DMS79 (cell line): ENCODE measurements around the gene TOR1AIP2.

Experiments used
- DNase-seq: peaks from one replicate; lab custom pipeline; 2025; lab: John Stamatoyannopoulos, UW

TOR1AIP2 gene

GRCh38 chr1:179877586-179878265 lies at the start of gene TOR1AIP2:
Gene TOR1AIP2 (minus strand): TSS chr1:179877803. CDS start chr1:179852665, 25,138 bp downstream.
- DNase-seq = peak; percentile 72

- DNase-seq = no peak
These were observed 49.2 kb upstream of the TOR1AIP2 start for GRCh38 chr1:179926850-179927205.

- DNase-seq = no peak
These were observed 48.6 kb upstream of the TOR1AIP2 start for GRCh38 chr1:179925922-179926849.

GRCh38 chr1:179925302-179925701 lies 47.7 kb upstream of the TOR1AIP2 start:
- no peak for DNase-seq

DNA sequence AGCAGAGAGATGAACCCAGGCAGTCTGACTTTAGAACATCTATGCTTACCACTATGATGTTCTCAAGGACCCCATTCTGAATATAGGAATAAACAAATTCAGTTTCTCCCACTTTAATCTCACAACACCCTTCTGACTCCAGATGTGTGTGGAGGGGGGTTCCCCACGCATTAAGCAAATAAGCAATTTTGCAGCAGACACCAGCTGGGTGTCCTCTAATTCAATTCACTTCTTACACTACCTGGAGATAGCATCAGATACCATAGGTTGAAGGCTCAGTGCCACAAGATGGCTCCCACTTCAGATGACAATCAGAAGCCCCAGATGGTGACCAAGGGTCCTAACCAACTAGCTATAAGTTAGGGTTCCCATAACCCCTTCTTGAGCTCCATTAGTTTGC lies 46.7 kb upstream of the TOR1AIP2 start:
- no peak for DNase-seq

- DNase-seq = no peak
These were observed 45.4 kb upstream of the TOR1AIP2 start for GRCh38 chr1:179923029-179923428.

GRCh38 chr1:179921981-179922872 lies 44.6 kb upstream of the TOR1AIP2 start:
- no peak for DNase-seq

DNA sequence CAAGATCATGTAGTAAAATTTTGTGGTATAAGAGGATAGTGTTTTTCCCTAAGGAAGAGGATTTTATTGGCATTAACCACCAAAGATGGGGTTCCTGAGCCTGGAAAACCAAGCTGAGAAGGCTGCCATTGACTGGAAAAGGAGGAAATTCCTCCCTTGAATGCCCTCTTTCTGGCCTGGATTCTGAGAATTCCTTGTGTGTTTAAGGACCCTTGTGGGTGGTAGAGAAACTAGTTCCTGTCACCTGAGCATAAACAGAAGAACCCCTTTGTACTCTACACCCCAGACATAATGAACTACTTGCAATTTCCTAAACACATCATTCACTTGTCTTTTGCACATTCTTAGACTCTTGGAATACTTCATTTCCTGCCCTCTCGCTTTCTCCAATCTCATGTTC lies 43.9 kb upstream of the TOR1AIP2 start:
- DNase-seq = no peak

- DNase-seq = no peak
These were observed 40.2 kb upstream of the TOR1AIP2 start for GRCh38 chr1:179917601-179918429.

- no peak for DNase-seq
These were observed 34.2 kb upstream of the TOR1AIP2 start for GRCh38 chr1:179911812-179912211.

GRCh38 chr1:179910934-179911333 lies 33.3 kb upstream of the TOR1AIP2 start:
- no peak for DNase-seq

DNA sequence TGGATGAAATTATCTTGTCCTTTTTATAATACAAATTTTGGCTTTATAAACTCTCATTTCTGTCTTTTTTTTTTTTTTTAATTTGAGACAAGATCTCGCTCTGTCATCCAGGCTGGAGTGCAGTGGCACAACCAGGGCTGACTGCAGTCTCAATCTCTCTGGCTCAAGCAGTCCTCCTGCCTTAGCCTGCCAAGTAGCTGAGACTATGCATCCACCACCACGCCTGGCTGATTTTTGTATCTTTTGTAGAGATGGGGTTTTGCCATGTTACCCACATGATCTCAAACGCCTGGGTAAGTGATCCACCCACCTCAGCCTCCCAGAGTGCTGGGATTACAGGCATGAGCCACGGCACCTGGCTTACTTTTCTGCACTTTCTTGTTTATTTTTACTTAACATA lies 12.0 kb upstream of the TOR1AIP2 start:
- no peak for DNase-seq

GRCh38 chr1:179888071-179888470 lies 10.5 kb upstream of the TOR1AIP2 start:
- no peak for DNase-seq

DNA sequence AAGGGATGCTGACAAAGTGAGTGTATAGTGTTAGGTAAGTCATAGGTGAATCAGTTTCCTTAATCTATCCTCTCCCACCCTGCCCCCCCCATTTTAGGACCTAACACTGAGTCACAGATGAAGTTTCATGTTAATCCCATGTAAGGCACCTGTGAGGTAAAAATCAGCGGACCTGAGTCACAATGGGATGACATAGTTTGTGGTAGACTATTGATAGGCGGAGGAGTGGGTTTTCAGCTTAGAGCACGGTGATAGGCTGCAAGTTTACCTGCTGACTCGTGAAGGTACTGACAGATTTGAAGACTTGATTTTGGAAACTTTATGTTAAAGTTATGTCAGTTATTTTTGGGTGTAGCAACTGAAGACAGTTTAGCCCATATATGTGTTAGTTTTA lies 6.1 kb upstream of the TOR1AIP2 start:
- DNase-seq = peak; percentile 12

GRCh38 chr1:179883040-179883744 lies 5.6 kb upstream of the TOR1AIP2 start:
- DNase-seq = no peak

DNA sequence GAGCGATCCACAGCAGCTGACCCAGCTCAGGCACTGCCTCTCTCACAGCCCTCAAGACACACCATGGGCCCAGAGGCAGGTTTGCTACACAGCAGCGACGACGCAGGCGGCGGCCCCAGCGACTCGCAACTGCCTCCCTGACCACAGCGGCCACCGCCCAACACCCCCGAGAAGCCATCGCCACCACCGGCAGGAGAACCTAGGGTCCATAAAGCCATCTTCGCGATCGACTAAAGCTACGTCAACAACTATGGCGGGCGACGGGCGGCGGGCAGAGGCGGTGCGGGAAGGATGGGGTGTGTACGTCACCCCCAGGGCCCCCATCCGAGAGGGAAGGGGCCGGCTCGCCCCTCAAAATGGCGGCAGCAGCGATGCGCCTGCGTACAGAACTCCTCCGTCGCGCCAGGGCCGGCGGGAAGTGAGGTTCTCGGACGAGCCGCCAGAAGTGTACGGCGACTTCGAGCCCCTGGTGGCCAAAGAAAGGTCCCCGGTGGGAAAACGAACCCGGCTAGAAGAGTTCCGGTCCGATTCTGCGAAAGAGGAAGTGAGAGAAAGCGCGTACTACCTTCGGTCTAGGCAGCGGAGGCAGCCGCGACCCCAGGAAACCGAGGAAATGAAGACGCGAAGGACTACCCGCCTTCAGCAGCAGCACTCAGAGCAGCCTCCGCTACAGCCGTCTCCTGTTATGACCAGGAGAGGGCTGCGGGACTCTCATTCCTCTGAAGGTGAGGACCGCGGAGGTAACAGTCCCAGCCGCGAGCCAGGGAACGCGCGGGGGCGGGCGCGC lies 4.8 kb upstream of the TOR1AIP2 start, which contains the start of gene TOR1AIP1:
Gene TOR1AIP1, plus strand, starts transcription at position 33 of the 787 bp plus-strand sequence. Its CDS starts 218 bp downstream, at position 251.
- DNase-seq = peak; percentile 95

- DNase-seq = no peak
These were observed 4.1 kb upstream of the TOR1AIP2 start for GRCh38 chr1:179881642-179882252.

GRCh38 chr1:179879797-179880196 lies 2.2 kb upstream of the TOR1AIP2 start:
- no peak for DNase-seq

DNA sequence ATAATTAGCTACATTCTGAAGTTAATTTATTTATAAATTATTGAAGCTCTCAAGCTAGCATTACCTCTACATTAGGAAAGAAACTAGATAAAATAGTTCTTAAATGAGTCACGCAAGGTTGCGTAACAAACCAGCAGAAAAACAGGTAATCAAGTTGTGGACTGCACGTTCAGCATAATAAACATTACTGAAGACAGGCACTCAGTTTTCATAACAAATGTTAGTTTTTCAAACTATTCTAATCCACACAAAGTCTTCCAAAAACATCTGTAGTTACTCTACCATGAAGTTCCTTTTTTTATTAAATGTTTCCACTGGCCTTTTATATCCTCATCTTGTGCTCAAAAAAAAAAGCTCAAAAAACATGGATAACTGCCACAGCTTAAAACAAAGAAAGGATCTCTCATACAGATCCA lies 1.3 kb downstream of the TOR1AIP2 start:
- no peak for DNase-seq
